Measurements from ENCODE around the gene AP5Z1.
"Not testable (repeated sequence)": the region's sequence is repeated elsewhere in the genome, so short reads cannot be mapped to it uniquely, and the experiment has no call there.

AP5Z1 gene

GRCh38 chr7:4797858-4798705 lies 22.7 kb downstream of the AP5Z1 start:
- TF ChIP-seq CTCF (IDR thresholded peaks at IDR 0.05; ENCODE audit: low read length, missing control alignments): peak; percentile 75

GRCh38 chr7:4798706-4799235 lies 23.3 kb downstream of the AP5Z1 start:
- no peak for TF ChIP-seq CTCF (IDR thresholded peaks at IDR 0.05; ENCODE audit: low read length, missing control alignments)
- H3K4me3 ChIP-seq (replicated peaks; ENCODE audit: low read depth, low read length): no peak overlapping the region
- DNase-seq (ENCODE audit: low read depth): no peak

More at GRCh38 chr7:4797858-4798705, 22.7 kb downstream of the AP5Z1 start:
- peak; percentile 50 for DNase-seq (ENCODE audit: low read depth)
- H3K4me3 ChIP-seq (replicated peaks; ENCODE audit: low read depth, low read length): no peak overlapping the region

GRCh38 chr7:4799508-4800268 lies 24.3 kb downstream of the AP5Z1 start:
- TF ChIP-seq CTCF (IDR thresholded peaks at IDR 0.05; ENCODE audit: low read length, missing control alignments): no peak
- no peak for DNase-seq (ENCODE audit: low read depth)
- no peak overlapping the region for H3K4me3 ChIP-seq (replicated peaks; ENCODE audit: low read depth, low read length)

GRCh38 chr7:4800487-4800886 lies 25.1 kb downstream of the AP5Z1 start:
- no peak for DNase-seq (ENCODE audit: low read depth)
- TF ChIP-seq CTCF (IDR thresholded peaks at IDR 0.05; ENCODE audit: low read length, missing control alignments): no peak
- H3K4me3 ChIP-seq (replicated peaks; ENCODE audit: low read depth, low read length): no peak overlapping the region

GRCh38 chr7:4800926-4801838 lies 25.8 kb downstream of the AP5Z1 start:
- H3K4me3 ChIP-seq (replicated peaks; ENCODE audit: low read depth, low read length): no peak overlapping the region
- TF ChIP-seq CTCF (IDR thresholded peaks at IDR 0.05; ENCODE audit: low read length, missing control alignments): no peak
- DNase-seq (ENCODE audit: low read depth): no peak

- TF ChIP-seq CTCF (IDR thresholded peaks at IDR 0.05; ENCODE audit: low read length, missing control alignments): no peak
- no peak overlapping the region for H3K4me3 ChIP-seq (replicated peaks; ENCODE audit: low read depth, low read length)
- no peak for DNase-seq (ENCODE audit: low read depth)
Observed at GRCh38 chr7:4801839-4802231, 26.4 kb downstream of the AP5Z1 start.

GRCh38 chr7:4802577-4802976 lies 27.2 kb downstream of the AP5Z1 start:
- DNase-seq (ENCODE audit: low read depth); H3K4me3 ChIP-seq (replicated peaks; ENCODE audit: low read depth, low read length): not testable (repeated sequence)
